ENCODE measurements around the gene BEST1. TPM values are rescaled to one million over a fixed set of nuclear protein-coding genes. Genes with fewer than 3 reads are reported as not detected.

BEST1 gene
- total RNA-seq, 1 experiment from 2014 or later, result 2.3 TPM

GRCh38 chr11:61976813-61977475 lies 26.8 kb downstream of the BEST1 start:
- H3K36me3 ChIP-seq (ENCODE audit: control insufficient read depth in 1 of 2, insufficient read depth in 2 of 2, low read length in 2 of 2), result no peaks in the 10 kb centered on the region
- no TSS peak for BruUV-seq (replicated peaks)
- peaks cover 25 to 27% of the 10 kb centered on the region in 2 experiments for H3K4me1 ChIP-seq (ENCODE audit: control insufficient read depth in 1 of 2, insufficient read depth in 2 of 2, low read length in 2 of 2)
- no peak overlapping the region for H3K4me2 ChIP-seq (ENCODE audit: low read length)
- no peaks in the 10 kb centered on the region for H3K27me3 ChIP-seq (ENCODE audit: insufficient read depth, low read length)
- no peaks in the 10 kb centered on the region for H3K9me2 ChIP-seq (ENCODE audit: insufficient read depth)
- H4K20me1 ChIP-seq (ENCODE audit: insufficient read depth), result no peaks in the 10 kb centered on the region
- ChIA-PET RAD21 (ENCODE audit: low non-redundant PET in 1 of 2, low total read pairs in 2 of 2, uncharacterized antibody in 2 of 2, unreplicated experiment in 2 of 2) (no interaction called here), POLR2A (interaction anchor here (4.6 kb wide), 1 partner anchor 10 kb away, joined by 25 read pairs; the partner anchor contains the start of gene FTH1), CTCF (no interaction called here)
- intact Hi-C loops (cut with micrococcal nuclease), result no loop called here
- H3K79me2 ChIP-seq (ENCODE audit: insufficient read depth, low read length), result no peaks in the 10 kb centered on the region
- no peak overlapping the region for H3K27ac ChIP-seq (ENCODE audit: low read depth, low read length)
- no peak overlapping the region for H3K4me3 ChIP-seq (replicated peaks in 1 of 2; ENCODE audit: low read depth in 1 of 2, low read length in 2 of 2)
- no peak overlapping the region for H2AFZ ChIP-seq (ENCODE audit: low read depth, low read length, poor library complexity, severe bottlenecking)
- ATAC-seq (no peak), DNase-seq (ENCODE audit: low read depth, low spot score) (no peak)
- TF ChIP-seq EGR1 (IDR thresholded peaks at IDR 0.05; ENCODE audit: low read depth) (no peak), EZH2 (IDR thresholded peaks at IDR 0.05) (no peak), JUND (IDR thresholded peaks at IDR 0.05) (no peak), REST (IDR thresholded peaks at IDR 0.05; ENCODE audit: low read depth) (no peak), MAX (IDR thresholded peaks at IDR 0.05) (no peak), SP1 (IDR thresholded peaks at IDR 0.05; ENCODE audit: low read depth) (no peak), ZBTB33 (IDR thresholded peaks at IDR 0.05; ENCODE audit: extremely low read depth, insufficient replicate concordance, low read length) (no peak), CTCF (IDR thresholded peaks at IDR 0.05 in 2 of 3, conservative IDR thresholded peaks at IDR 0.05 in 1 of 3; ENCODE audit: borderline replicate concordance in 1 of 3, insufficient read depth in 1 of 3, low read depth in 2 of 3, low read length in 2 of 3) (no peak), CBX3 (IDR thresholded peaks at IDR 0.05; ENCODE audit: low read depth) (no peak), ZFX (IDR thresholded peaks at IDR 0.05) (no peak), ELF1 (IDR thresholded peaks at IDR 0.05; ENCODE audit: borderline replicate concordance, low read depth) (no peak), EZH2phosphoT487 (IDR thresholded peaks at IDR 0.05; ENCODE audit: borderline replicate concordance) (no peak), ZNF274 (IDR thresholded peaks at IDR 0.05; ENCODE audit: low read depth, low read length) (no peak), RAD21 (IDR thresholded peaks at IDR 0.05; ENCODE audit: low read depth) (no peak), CEBPB (IDR thresholded peaks at IDR 0.05; ENCODE audit: low read depth) (no peak), POLR2A (IDR thresholded peaks at IDR 0.05; ENCODE audit: borderline replicate concordance, extremely low read depth, insufficient read depth, insufficient read length) (no peak), SRF (IDR thresholded peaks at IDR 0.05; ENCODE audit: low read depth) (no peak), YY1 (IDR thresholded peaks at IDR 0.05; ENCODE audit: extremely low read depth, insufficient replicate concordance, low read depth, low read length) (no peak)
- no peak overlapping the region for H3K9ac ChIP-seq (ENCODE audit: low read length)
- no peaks in the 10 kb centered on the region for H3K9me3 ChIP-seq (ENCODE audit: control insufficient read depth in 1 of 2, insufficient read depth in 1 of 2, low read depth in 1 of 2, low read length in 2 of 2)

All from HCT116 (cell line).